GM18502 (cell line): ENCODE results near the gene EIF3J.
"Not testable (repeated sequence)": the region's sequence is repeated elsewhere in the genome, so short reads cannot be mapped to it uniquely, and the experiment has no call there.

Experiments used
- ATAC-seq: cut with Tn5 transposase; IDR thresholded peaks from one replicate; pipeline ENCODE4 v1.9.1; 2021; ENCODE audit warnings: mild to moderate bottlenecking; ENCODE audit not compliant: unreplicated experiment, poor library complexity

Gene EIF3J

DNA sequence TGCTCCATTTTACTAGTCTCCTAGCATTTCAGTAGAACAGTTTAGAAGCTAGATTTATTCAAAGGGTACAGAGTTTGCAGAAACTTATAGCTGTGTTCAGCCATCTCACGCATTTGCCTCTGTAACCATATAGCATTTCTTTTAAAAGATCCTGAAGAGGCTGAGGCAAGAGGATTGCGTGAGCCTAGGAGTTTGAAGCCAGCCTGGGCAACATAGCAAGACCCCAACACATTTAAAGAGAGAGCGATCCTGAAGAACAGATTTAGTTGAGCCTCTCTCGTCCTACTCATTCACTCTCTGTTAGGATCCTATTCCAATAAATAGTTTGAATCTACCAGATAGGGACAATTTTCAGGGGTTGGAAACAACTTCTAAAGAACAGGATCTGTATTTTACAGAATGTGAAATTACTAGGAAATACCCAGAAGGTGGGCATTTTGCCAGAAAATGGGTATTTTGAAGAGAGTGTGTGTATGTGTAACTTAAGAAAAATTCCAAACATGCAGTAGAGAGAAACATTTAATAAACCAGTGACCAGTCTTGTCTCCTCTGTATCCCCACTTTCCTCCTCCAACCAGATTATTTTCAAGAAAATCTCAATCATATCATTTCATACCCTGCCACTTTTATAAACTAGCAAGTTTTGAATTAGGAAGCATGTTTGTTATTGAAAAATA lies 4.5 kb downstream of the EIF3J start:
- no peak for ATAC-seq

DNA sequence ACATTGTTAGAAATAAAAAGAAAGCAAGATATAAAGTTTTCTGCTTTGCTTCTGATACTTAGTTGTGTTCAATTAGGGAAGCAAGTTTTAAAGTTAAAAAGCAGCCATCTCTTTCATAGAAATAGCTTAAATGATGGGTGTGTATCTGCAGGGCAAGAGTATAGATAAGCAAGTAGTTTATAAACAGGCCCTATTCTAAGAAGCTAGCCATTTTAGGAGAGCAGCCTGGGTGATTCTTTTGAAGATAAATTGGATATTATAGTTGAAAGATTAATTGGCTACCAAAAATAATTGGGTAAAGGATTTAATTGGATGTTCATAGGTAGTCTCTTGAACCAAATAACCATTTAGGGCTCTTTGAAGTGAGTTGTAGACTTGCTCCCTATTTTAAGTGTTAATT lies 5.6 kb downstream of the EIF3J start:
- ATAC-seq = no peak

DNA sequence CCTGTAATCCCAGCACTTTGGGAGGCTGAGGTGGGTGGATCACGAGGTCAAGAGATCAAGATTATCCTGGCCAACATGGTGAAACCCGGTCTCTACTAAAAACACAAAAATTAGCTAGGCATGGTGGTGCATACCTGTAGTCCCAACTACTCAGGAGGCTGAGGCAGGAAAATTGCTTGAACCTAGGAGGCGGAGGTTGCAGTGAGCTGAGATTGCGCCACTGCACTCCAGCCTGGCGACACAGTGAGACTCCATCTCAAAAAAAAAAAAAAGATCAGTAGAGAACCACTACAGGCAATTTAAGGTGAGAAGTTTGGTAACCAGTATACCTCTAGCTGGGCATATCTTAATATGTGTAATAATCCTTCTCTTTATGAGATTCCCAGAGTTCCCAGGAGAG lies 7.8 kb downstream of the EIF3J start:
- not testable (repeated sequence) for ATAC-seq

DNA sequence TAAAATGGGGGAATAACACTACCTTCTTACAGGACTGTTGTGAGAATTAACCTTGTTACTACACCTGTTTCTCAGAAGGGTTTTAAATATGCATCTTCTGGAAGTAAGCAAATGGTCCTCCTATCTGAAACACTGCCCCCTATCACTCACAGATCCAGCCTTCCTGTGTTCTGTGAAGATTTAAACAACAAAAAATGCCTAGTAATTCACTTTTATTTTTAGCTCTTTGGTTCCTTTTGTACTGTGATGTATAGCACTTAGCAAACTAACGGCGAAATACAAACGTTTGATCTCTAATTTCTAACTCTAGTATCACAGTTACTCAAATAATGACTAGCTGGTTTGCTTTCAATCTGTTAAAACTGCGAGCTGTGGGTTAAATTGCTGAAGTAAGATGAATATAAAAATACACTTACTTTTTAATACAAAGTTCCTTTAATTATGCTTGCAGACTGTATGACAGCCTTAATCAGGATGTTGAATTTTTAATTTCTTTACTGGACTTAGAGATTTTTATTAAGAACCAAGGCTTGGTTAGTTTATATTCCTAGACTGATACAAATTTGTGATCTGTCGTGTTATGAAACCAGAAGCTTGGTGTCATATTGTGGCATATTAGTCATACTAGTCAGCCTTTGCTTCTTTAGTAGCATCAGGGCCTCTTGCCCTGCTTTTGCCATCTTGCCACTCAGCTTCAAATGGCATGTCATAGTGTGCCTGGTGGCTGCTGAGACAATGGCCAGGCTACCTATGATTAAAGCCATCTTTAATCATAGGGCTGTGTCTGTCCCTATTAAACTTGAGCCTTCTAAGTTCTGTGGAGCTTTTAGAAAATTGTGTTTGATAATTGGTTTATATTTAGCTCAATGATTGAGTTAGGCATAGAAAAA lies 9.2 kb downstream of the EIF3J start:
- peak; percentile 81 for ATAC-seq

DNA sequence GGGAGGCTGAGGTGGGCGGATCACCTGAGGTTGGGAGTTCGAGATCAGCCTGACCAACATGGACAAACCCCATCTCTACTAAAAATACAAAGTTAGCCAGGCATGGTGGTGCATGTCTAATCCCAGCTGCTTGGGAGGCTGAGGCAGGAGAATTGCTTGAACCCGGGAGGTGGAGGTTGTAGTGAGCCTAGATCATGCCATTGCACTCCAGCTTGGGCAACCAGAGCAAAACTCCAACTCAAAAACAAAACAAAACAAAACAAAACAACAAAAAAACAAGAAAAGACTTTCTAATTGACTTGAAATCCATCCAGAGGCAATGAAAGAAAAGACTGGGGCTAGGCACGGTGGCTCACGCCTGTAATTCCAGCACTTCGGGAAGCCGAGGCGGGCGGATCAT lies 12.2 kb downstream of the EIF3J start:
- not testable (repeated sequence) for ATAC-seq

DNA sequence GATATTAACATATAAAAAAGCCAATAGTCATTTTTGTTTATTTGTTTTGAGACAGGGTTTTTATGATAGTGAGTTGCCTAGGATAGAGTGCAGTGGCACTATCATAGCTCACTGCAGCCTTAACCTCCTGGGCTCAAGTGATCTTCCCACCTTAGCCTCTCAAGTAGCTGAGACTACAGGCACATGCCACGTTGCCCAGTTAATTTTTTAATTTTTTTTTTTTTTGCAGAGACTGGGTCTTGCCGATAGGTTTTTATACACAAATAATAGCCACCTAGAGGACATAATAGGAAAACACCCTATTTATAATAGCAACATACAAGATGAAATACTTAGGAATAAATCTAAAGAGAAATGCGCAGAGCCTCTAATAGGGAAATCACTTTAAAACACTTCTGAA lies 13.3 kb downstream of the EIF3J start:
- ATAC-seq = no peak

DNA sequence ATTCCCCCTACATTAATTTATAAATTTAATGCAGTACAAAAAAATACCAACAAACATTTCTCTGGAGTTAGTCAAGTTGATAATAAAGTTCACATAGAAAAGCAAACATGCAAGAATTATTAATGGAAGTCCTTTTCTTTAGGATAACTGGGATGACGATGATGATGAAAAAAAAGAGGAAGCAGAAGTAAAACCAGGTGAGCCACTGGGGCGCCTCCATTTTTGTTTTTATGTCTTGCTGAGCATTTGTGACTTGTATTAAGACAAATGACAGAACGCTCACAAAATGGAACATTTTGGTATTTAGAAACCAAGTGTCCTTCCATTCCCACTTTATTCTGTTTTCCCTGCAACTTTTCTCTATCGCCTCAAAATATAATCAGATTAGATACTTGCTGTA lies 13.8 kb downstream of the EIF3J start:
- no peak for ATAC-seq

DNA sequence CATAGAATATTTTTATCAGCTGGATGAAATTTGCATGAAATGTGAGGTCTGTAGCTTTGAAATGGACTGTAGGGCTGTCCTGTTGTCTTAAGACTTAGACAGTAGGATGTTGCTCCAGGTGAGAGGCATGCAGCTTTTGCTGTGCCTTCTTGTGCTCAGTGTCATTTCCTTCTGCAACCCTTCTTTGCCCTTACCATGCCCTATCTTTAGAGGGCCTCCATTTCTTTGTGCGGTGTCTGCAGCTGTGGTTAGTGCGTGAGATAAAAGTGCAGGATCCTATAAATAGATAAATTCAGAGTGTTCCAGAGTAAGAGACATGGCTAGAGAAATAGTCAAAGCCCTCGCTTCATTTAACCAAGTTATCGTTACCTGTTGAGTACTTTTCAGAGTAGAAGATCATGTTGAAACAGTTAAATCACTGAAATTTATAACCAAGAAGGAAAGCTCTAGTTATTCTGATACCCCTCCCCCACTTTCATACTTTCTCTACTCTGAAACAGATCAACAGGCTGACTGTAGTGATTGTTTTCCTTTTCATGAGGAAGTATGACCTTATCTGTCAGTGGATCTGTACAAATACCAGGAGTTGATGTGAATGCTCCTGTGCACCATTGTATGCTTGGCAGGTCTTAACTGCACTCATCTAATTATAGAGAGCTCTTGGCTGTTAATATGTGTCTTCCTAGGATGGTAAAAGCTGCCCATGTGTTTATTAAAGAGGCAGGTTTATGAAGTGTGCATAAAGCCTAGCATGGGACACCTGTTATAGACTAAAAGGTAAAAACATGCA lies 18.2 kb downstream of the EIF3J start:
- no peak for ATAC-seq

DNA sequence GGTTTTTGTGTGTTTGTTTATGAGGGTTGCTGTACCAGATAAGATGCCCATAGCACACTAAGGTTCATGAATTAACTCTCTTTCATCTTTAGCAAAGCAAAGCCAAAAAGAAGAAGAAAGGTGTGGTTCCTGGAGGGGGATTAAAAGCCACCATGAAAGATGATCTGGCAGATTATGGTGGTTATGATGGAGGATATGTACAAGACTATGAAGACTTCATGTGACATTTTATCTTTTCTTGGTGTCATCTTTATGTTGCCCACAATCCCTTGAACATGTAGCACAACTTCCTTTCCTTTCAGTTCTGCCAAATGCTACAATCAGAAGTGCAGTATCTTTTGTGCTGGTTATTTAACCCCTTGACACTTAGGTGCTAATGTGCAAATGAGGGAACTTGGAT lies 24.0 kb downstream of the EIF3J start:
- ATAC-seq = not testable (repeated sequence)

DNA sequence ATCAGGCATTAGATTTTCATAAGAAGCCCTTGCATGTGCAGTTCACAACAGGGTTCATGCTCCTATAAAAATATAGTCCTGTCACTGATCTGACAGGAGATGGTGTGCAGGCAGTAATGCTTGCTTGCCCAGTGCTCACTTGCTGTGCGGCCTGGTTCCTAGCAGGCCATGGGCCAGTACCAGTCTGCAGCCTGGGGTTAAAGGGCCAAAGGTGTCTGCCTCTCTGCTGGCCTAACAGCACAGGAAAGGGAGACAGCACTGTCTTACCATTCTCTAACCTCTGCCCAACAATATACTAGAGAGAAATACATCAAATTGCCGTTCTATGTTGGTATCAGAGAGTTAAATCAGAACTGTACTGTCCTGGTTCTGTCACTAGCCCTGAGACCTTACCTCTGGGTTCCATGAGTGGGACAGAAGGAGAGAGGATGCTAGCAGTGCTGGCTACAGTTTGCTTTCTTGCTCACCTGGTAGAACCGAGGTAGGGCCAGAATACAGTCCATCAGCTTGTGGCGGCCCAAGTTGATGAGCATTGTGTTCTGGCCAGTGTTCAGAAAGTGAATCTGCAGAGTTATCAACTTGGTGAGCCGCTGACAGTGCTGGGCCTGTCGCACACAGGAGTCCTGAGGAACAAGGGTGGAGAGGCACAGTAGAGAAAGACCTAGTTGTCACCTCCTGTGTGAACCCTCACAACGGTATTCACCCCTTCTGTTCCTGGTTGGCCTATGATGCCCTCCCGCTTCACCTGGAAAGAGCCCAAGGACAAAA lies 28.6 kb downstream of the EIF3J start:
- ATAC-seq = no peak

DNA sequence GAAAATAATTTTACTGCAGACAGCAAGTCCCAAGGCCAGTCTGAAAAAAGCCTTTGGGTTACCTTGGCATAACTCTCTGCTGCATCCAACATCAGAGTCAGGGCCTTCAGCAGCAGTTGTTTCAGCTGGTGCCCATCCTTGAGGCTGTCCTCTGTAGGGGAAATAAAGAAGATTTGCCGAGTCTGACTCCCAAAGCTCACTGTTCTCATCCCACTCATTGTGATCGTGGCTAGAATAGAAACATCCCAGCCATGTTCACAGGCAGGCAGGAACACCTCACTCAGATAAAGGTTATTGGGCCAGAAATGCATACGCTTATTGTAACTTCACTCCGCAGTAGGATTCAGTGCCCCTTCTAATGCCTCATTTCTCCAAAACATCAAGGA lies 29.2 kb downstream of the EIF3J start:
- no peak for ATAC-seq

DNA sequence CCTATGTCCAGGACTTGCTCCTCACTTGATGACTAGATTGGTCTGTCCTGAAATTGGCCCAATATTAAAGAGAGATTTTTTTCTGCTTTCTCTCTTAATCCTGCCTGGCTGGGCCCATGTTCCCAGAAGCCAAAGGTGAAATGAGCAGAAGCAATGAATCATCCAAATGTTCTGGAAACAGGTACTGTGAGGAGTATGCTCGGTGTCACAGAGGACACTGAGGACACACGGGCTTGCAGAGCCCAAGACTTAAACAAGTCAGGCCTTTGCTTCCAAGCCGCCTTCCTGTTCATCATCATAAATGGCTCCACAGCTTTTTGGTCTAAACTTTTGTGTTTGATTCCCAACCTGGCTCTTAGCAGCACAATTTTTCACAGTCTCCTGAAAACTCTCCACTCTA lies 31.4 kb downstream of the EIF3J start:
- no peak for ATAC-seq

DNA sequence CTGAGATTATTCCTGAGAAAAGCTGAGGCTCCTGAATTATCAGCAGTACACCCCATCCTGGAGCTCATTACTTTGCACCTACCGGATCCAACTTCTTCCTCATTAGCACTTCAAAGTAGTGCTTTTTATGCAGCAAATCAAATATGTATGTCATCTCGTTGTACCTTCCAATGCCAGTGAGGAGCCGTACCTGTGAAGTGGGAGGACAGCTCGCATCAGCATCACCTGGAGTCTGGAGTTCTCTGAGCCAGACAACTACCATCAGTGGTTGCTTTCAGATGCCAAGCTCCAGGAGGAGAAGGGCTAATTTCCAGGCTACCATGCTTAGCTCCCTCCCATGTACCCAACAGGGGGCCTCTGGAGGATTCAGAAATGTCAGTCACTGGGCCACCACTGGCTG lies 32.4 kb downstream of the EIF3J start:
- ATAC-seq = no peak

DNA sequence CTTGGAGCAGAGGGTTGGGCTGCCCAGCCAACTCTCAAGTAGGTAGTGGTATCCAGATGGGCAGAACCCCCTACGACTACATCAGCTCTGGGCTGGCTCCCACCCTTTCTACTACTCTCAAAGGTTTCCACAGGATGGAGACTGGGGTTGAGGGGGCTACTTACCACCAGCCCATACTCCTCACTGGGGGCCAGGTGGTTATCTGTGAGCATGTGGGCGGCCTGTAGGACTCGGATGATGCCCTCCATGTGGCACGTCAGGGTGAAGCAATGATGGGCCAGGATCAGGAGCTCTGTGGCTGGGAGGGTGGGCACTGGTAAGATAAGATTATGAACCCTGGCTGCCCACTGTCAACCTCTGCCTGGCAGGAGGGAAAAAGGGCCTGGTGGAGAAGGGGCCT lies 33.4 kb downstream of the EIF3J start:
- ATAC-seq = no peak

DNA sequence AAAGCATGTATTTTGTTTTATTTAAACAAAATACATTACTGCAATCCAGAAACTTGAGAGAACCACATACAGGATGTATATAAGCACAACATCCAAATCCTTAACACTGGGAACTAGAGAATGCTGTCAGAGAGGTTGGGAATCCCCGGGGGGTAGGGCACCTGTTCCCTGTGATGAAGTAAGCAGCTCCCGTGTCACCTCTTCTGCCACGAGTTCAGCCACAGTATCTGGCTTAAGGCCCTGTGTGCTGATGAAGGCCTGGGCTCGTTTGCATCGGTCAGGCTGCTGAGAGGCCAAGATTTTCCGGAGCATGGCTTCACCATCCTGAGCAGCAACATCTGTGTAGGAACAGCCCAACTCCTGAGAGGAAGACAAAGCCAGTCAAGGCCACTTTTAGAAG lies 36.4 kb downstream of the EIF3J start:
- no peak for ATAC-seq

DNA sequence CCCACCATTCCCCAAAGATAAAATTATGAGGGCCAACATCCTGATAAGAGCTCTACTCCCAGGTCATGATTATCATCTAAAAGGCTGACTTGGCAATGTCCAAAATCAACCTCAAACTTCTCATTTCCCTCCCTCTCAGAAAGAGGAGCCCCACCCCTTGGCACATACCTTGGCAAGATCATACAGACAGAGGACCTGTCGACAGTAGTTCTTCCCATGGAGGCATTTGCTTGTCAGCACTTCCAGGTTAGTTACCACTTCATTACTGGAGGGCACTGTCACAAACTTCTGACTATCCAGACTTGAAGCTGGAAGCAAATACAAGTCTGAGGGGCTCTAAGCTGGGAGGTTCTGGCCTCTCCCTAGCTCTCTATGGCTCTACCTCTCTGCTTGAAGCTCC lies 37.8 kb downstream of the EIF3J start:
- no peak for ATAC-seq

DNA sequence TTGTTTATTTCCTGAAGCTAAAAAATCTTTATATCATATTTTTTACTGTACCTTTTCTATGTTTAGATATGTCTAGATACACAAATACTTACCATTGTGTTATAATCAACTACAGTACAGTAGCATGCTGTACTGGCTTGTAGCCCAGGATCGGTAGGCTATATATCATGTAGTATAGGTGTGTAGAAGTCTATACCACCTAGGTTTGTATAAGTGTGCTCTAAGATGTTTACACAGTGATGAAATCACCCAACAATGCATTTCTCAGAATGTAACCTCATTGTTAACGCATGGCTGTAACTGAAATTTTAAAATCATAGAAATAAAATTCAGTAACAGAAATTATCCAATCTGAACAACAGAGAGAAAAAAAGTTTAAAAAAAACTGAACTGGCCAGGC lies 43.2 kb downstream of the EIF3J start:
- ATAC-seq = no peak

DNA sequence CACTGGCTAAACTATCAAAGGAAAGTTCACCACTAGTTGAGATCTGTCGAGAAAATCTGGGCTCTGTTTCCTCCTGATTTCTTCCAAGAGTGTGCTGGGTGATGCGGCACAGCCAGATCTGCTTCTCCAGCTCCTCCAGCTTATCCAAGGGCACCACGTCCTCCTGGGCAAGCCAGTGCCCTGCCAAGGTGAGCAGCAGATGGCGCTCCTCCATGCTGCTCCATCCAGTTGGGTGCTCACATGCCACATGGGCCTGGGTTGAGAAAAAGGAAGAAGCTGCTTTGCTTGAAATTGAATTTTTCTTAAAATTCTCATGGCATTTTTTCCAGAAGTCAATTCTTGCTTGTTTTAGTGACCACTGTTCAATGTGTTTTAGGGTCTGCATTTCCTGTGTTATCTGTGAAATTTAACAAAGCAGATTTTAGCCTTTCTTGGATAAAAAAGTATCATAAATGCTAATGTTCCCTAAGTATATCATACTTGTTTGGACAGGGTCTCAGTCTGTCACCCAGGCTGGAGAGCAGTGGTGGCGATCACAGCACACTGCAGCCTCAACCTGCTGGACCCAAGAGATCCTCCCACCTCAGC lies 47.3 kb downstream of the EIF3J start:
- no peak for ATAC-seq

DNA sequence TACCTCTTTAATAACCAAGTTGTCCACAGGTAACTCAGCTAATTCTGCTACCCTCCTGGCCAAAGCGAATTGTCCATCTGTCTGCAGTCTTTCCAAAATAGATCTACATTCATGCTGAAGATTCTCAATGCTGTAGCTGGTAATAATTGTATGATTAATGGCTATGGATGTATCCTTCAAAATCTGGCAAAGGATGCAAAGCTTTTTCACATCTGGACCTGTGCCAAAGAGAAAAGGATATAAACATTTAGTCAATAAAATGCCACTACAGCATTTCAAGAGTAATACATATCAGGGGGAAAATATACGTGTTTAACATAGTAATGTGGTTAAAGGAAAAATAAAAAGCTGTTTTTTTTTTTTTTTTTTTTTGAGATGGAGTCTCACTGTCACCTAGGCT lies 48.7 kb downstream of the EIF3J start:
- ATAC-seq = no peak

DNA sequence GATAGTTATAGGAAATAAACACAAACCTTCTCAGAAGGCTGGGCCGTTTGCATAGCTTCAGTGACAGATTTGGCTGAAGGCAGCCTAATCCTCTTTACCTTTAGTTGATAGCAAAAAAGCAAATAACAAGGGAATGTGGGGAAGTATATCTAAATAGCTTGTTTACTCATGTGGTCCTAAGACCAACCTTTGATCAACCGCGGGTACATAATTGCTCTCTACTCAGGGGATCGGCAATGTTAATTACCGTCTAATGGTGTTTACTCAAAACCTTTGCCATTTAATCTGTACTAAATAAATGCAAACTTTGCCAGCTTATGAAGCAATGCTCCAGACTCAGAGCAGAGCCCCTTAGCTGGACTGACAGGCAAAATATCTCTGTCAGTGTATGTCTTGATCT lies 51.6 kb downstream of the EIF3J start:
- no peak for ATAC-seq
